GM12864 (cell line): ENCODE measurements around the gene DISP3.

ENCODE experiments used
- DNase-seq: peaks from one replicate; pipeline ENCODE4 v3.0.0-alpha.2; 2011; ENCODE audit warnings: low read depth
- H3K4me3 ChIP-seq: 2 replicates; pipeline ENCODE4 v1.5.1; 2011; ENCODE audit warnings: mild to moderate bottlenecking, low read depth, low read length, control low read depth
- CTCF ChIP-seq: IDR thresholded peaks from 2 replicates; pipeline ENCODE4 v1.5.1; 2011; ENCODE audit warnings: low read depth, mild to moderate bottlenecking, moderate library complexity, low read length, control low read depth, inconsistent platforms; ENCODE audit errors: missing control alignments

DISP3 gene

GRCh38 chr1:11448373-11449099, 30.4 kb upstream of the DISP3 start:
- no peak for TF ChIP-seq CTCF
- H3K4me3 ChIP-seq, result no peak overlapping the region
- DNase-seq, result no peak

GRCh38 chr1:11449100-11449403, 29.9 kb upstream of the DISP3 start:
- TF ChIP-seq CTCF, result no peak
- no peak for DNase-seq
- H3K4me3 ChIP-seq, result no peak overlapping the region

- no peak for TF ChIP-seq CTCF
- H3K4me3 ChIP-seq, result no peak overlapping the region
- no peak for DNase-seq
These were observed 28.6 kb upstream of the DISP3 start for GRCh38 chr1:11450310-11450709.

- H3K4me3 ChIP-seq, result no peak overlapping the region
- no peak for DNase-seq
- no peak for TF ChIP-seq CTCF
These were observed 25.0 kb upstream of the DISP3 start for GRCh38 chr1:11453742-11454491.

- DNase-seq, result no peak
- H3K4me3 ChIP-seq, result no peak overlapping the region
- no peak for TF ChIP-seq CTCF
These were observed 22.9 kb upstream of the DISP3 start for GRCh38 chr1:11455967-11456570.

- no peak for DNase-seq
- TF ChIP-seq CTCF, result no peak
- no peak overlapping the region for H3K4me3 ChIP-seq
These were observed 22.0 kb upstream of the DISP3 start for GRCh38 chr1:11456965-11457364.
